ENCODE measurements around the gene ZMAT3. TPM values are rescaled to one million over a fixed set of nuclear protein-coding genes. Genes with fewer than 3 reads are reported as not detected.
A peak's percentile ranks its signal among the peaks of the same experiment; 100 is the strongest.

Gene ZMAT3
- total RNA-seq, 2 donors from 2014 or later = 18.1 to 19.0 TPM

GRCh38 chr3:179029096-179029495, 42.5 kb downstream of the ZMAT3 start:
- Mint-ChIP-seq H3K27me3 (no peaks in the 10 kb centered on the region), H3K27ac (no peak overlapping the region), H3K36me3 (ENCODE audit: low read depth) (no peaks in the 10 kb centered on the region), H3K4me1 (peaks cover 10% of the 10 kb centered on the region), H3K4me3 (no peak overlapping the region)
- ATAC-seq (no peak), DNase-seq (no peak)
- H3K9me3 ChIP-seq (ENCODE audit: control insufficient read depth, low read length, poor library complexity, severe bottlenecking) = no peaks in the 10 kb centered on the region

- H3K27ac Mint-ChIP-seq = peak overlapping the region; percentile 45
- no peak overlapping the region for H3K4me3 Mint-ChIP-seq
These were observed 43.2 kb downstream of the ZMAT3 start for GRCh38 chr3:179028408-179028807.

GRCh38 chr3:179027326-179027900, 44.2 kb downstream of the ZMAT3 start:
- Mint-ChIP-seq H3K4me1 (peaks cover 10% of the 10 kb centered on the region), H3K4me3 (no peak overlapping the region), H3K27ac (peak overlapping the region; percentile 45), H3K27me3 (no peaks in the 10 kb centered on the region), H3K36me3 (ENCODE audit: low read depth) (no peaks in the 10 kb centered on the region)
- DNase-seq = no peak
- ATAC-seq = no peak
- no peaks in the 10 kb centered on the region for H3K9me3 ChIP-seq (ENCODE audit: control insufficient read depth, low read length, poor library complexity, severe bottlenecking)

More at GRCh38 chr3:179028408-179028807, 43.2 kb downstream of the ZMAT3 start:
- DNase-seq (no peak), ATAC-seq (no peak)
- no peaks in the 10 kb centered on the region for H3K27me3 Mint-ChIP-seq
- no peaks in the 10 kb centered on the region for H3K36me3 Mint-ChIP-seq (ENCODE audit: low read depth)
- H3K9me3 ChIP-seq (ENCODE audit: control insufficient read depth, low read length, poor library complexity, severe bottlenecking) = no peaks in the 10 kb centered on the region
- peaks cover 10% of the 10 kb centered on the region for H3K4me1 Mint-ChIP-seq

- H3K9me3 ChIP-seq (ENCODE audit: control insufficient read depth, low read length, poor library complexity, severe bottlenecking) = no peaks in the 10 kb centered on the region
- H3K4me3 Mint-ChIP-seq = no peak overlapping the region
- H3K27me3 Mint-ChIP-seq = no peaks in the 10 kb centered on the region
These were observed 45.0 kb downstream of the ZMAT3 start for GRCh38 chr3:179026636-179027035.

GRCh38 chr3:179021119-179021903, 50.3 kb downstream of the ZMAT3 start:
- H3K9me3 ChIP-seq (ENCODE audit: control insufficient read depth, low read length, poor library complexity, severe bottlenecking) = no peaks in the 10 kb centered on the region
- DNase-seq (no peak), ATAC-seq (no peak)
- Mint-ChIP-seq H3K4me1 (peaks cover 27% of the 10 kb centered on the region), H3K36me3 (ENCODE audit: low read depth) (no peaks in the 10 kb centered on the region), H3K27ac (peak overlapping the region; percentile 62), H3K27me3 (no peaks in the 10 kb centered on the region), H3K4me3 (peak overlapping the region; percentile 33)

More at GRCh38 chr3:179026636-179027035, 45.0 kb downstream of the ZMAT3 start:
- Mint-ChIP-seq H3K36me3 (ENCODE audit: low read depth) (no peaks in the 10 kb centered on the region), H3K4me1 (peaks cover 12% of the 10 kb centered on the region), H3K27ac (no peak overlapping the region)
- DNase-seq (no peak), ATAC-seq (no peak)

GRCh38 chr3:179020112-179020511, 51.5 kb downstream of the ZMAT3 start:
- DNase-seq = no peak
- H3K9me3 ChIP-seq (ENCODE audit: control insufficient read depth, low read length, poor library complexity, severe bottlenecking) = no peaks in the 10 kb centered on the region
- Mint-ChIP-seq H3K4me1 (peaks cover 34% of the 10 kb centered on the region), H3K27me3 (no peaks in the 10 kb centered on the region), H3K27ac (peak overlapping the region; percentile 62), H3K4me3 (no peak overlapping the region), H3K36me3 (ENCODE audit: low read depth) (no peaks in the 10 kb centered on the region)
- no peak for ATAC-seq

- H3K9me3 ChIP-seq (ENCODE audit: control insufficient read depth, low read length, poor library complexity, severe bottlenecking) = no peaks in the 10 kb centered on the region
- peaks cover 34% of the 10 kb centered on the region for H3K4me1 Mint-ChIP-seq
- H3K27me3 Mint-ChIP-seq = no peaks in the 10 kb centered on the region
- H3K4me3 Mint-ChIP-seq = no peak overlapping the region
- no peak for ATAC-seq
- no peak for DNase-seq
- H3K27ac Mint-ChIP-seq = peak overlapping the region; percentile 59
- no peaks in the 10 kb centered on the region for H3K36me3 Mint-ChIP-seq (ENCODE audit: low read depth)
These were observed 52.8 kb downstream of the ZMAT3 start for GRCh38 chr3:179018808-179019207.

GRCh38 chr3:179016979-179017670, 54.5 kb downstream of the ZMAT3 start:
- Mint-ChIP-seq H3K27me3 (peaks cover 5% of the 10 kb centered on the region), H3K36me3 (ENCODE audit: low read depth) (no peaks in the 10 kb centered on the region), H3K4me1 (peaks cover 38% of the 10 kb centered on the region), H3K27ac (peak overlapping the region; percentile 74), H3K4me3 (peak overlapping the region; percentile 66)
- no peaks in the 10 kb centered on the region for H3K9me3 ChIP-seq (ENCODE audit: control insufficient read depth, low read length, poor library complexity, severe bottlenecking)
- ATAC-seq = peak; percentile 22
- DNase-seq = no peak

GRCh38 chr3:179015551-179016020, 56.0 kb downstream of the ZMAT3 start:
- H3K4me1 Mint-ChIP-seq = peaks cover 27% of the 10 kb centered on the region
- peak overlapping the region; percentile 43 for H3K4me3 Mint-ChIP-seq
- H3K9me3 ChIP-seq (ENCODE audit: control insufficient read depth, low read length, poor library complexity, severe bottlenecking) = no peaks in the 10 kb centered on the region
- peak in 1 of 3 donors; percentile 59 for DNase-seq
- peak; percentile 97 for ATAC-seq
- H3K36me3 Mint-ChIP-seq (ENCODE audit: low read depth) = no peaks in the 10 kb centered on the region
- peak overlapping the region; percentile 60 for H3K27ac Mint-ChIP-seq
- H3K27me3 Mint-ChIP-seq = peaks cover 10% of the 10 kb centered on the region

- peaks cover 3% of the 10 kb centered on the region for H3K4me1 Mint-ChIP-seq
- ATAC-seq = no peak
- H3K36me3 Mint-ChIP-seq (ENCODE audit: low read depth) = peaks cover 5% of the 10 kb centered on the region
- H3K27me3 Mint-ChIP-seq = peaks cover 28% of the 10 kb centered on the region
- no peaks in the 10 kb centered on the region for H3K9me3 ChIP-seq (ENCODE audit: control insufficient read depth, low read length, poor library complexity, severe bottlenecking)
- no peak overlapping the region for H3K27ac Mint-ChIP-seq
- H3K4me3 Mint-ChIP-seq = no peak overlapping the region
- DNase-seq = no peak
These were observed 65.9 kb downstream of the ZMAT3 start for GRCh38 chr3:179005706-179006105.

GRCh38 chr3:179005213-179005612, 66.4 kb downstream of the ZMAT3 start:
- ATAC-seq (no peak), DNase-seq (no peak)
- Mint-ChIP-seq H3K27ac (no peak overlapping the region), H3K4me3 (no peak overlapping the region), H3K4me1 (peaks cover 3% of the 10 kb centered on the region), H3K36me3 (ENCODE audit: low read depth) (peaks cover 5% of the 10 kb centered on the region), H3K27me3 (peaks cover 27% of the 10 kb centered on the region)
- no peaks in the 10 kb centered on the region for H3K9me3 ChIP-seq (ENCODE audit: control insufficient read depth, low read length, poor library complexity, severe bottlenecking)

GRCh38 chr3:179000659-179001058, 71.0 kb downstream of the ZMAT3 start:
- no peak for ATAC-seq
- H3K36me3 Mint-ChIP-seq (ENCODE audit: low read depth) = no peaks in the 10 kb centered on the region
- peaks cover 6% of the 10 kb centered on the region for H3K27me3 Mint-ChIP-seq
- no peaks in the 10 kb centered on the region for H3K4me1 Mint-ChIP-seq
- no peak overlapping the region for H3K27ac Mint-ChIP-seq
- H3K9me3 ChIP-seq (ENCODE audit: control insufficient read depth, low read length, poor library complexity, severe bottlenecking) = no peaks in the 10 kb centered on the region
- DNase-seq = no peak
- H3K4me3 Mint-ChIP-seq = no peak overlapping the region

- H3K36me3 Mint-ChIP-seq (ENCODE audit: low read depth) = no peaks in the 10 kb centered on the region
- no peak for DNase-seq
- H3K9me3 ChIP-seq (ENCODE audit: control insufficient read depth, low read length, poor library complexity, severe bottlenecking) = no peaks in the 10 kb centered on the region
- no peak overlapping the region for H3K4me3 Mint-ChIP-seq
- ATAC-seq = no peak
- no peaks in the 10 kb centered on the region for H3K4me1 Mint-ChIP-seq
- H3K27me3 Mint-ChIP-seq = peaks cover under 1% of the 10 kb centered on the region
- H3K27ac Mint-ChIP-seq = no peak overlapping the region
These were observed 71.5 kb downstream of the ZMAT3 start for GRCh38 chr3:179000144-179000543.
